ENCODE data around the gene POU2F1. TPM values are rescaled to one million over a fixed set of nuclear protein-coding genes. Genes with fewer than 3 reads are reported as not detected.

POU2F1 gene
- total RNA-seq, 1 experiment from 2014 or later: 24.5 TPM

DNA sequence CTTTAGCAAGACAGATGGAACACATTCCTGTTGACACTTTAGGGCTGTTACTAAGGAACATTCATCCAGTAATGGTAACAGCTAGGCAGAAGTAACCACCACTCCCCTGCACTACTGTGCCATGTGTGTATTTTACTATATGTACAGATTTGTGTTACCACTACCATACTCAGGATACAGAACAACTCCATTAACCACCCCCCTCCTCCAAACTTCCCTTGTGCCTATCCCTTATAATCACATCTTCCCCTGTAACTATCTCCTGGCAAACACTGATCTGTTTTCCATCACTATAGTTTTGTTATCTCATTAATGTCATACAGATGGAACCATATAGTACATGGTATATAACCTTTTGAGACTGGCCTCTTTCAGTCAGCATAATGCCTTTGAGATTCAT lies 3.9 kb upstream of the POU2F1 start:
- Histone ChIP-seq H3K4me3 (replicated peaks in 1 of 2; ENCODE audit: low read depth in 1 of 2, low read length in 2 of 2) (no peak overlapping the region), H3K4me2 (ENCODE audit: low read length) (no peak overlapping the region), H3K27me3 (ENCODE audit: insufficient read depth, low read length) (no peaks in the 10 kb centered on the region), H3K9me3 (ENCODE audit: control insufficient read depth in 1 of 2, insufficient read depth in 1 of 2, low read depth in 1 of 2, low read length in 2 of 2) (no peaks in the 10 kb centered on the region), H3K79me2 (ENCODE audit: insufficient read depth, low read length) (peaks cover 3% of the 10 kb centered on the region), H3K9me2 (ENCODE audit: insufficient read depth) (no peaks in the 10 kb centered on the region), H3K36me3 (ENCODE audit: control insufficient read depth in 1 of 2, insufficient read depth in 2 of 2, low read length in 2 of 2) (no peaks in the 10 kb centered on the region), H3K4me1 (ENCODE audit: control insufficient read depth in 1 of 2, insufficient read depth in 2 of 2, low read length in 2 of 2) (peaks cover 5 to 14% of the 10 kb centered on the region in 2 experiments; a peak in 3 of 4 replicates), H3K27ac (ENCODE audit: low read depth, low read length) (no peak overlapping the region), H4K20me1 (ENCODE audit: insufficient read depth) (no peaks in the 10 kb centered on the region), H2AFZ (ENCODE audit: low read depth, low read length, poor library complexity, severe bottlenecking) (no peak overlapping the region), H3K9ac (ENCODE audit: low read length) (no peak overlapping the region)
- ChIA-PET CTCF (no interaction called here), POLR2A (no interaction called here), RAD21 (ENCODE audit: low non-redundant PET in 1 of 2, low total read pairs in 2 of 2, uncharacterized antibody in 2 of 2, unreplicated experiment in 2 of 2) (no interaction called here)
- no TSS peak for BruUV-seq (replicated peaks)
- intact Hi-C loops (cut with micrococcal nuclease): no loop called here
- no peak for ATAC-seq
- no peak for TF ChIP-seq YY1 (IDR thresholded peaks at IDR 0.05; ENCODE audit: extremely low read depth, insufficient replicate concordance, low read depth, low read length)
- no peak for TF ChIP-seq ZBTB33 (IDR thresholded peaks at IDR 0.05; ENCODE audit: extremely low read depth, insufficient replicate concordance, low read length)
- TF ChIP-seq RAD21 (IDR thresholded peaks at IDR 0.05; ENCODE audit: low read depth): no peak
- TF ChIP-seq EZH2 (IDR thresholded peaks at IDR 0.05): no peak
- TF ChIP-seq, protein P1, sequence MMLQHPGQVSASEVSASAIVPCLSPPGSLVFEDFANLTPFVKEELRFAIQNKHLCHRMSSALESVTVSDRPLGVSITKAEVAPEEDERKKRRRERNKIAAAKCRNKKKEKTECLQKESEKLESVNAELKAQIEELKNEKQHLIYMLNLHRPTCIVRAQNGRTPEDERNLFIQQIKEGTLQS (IDR thresholded peaks at IDR 0.05): no peak
- TF ChIP-seq TCF7L2 (IDR thresholded peaks at IDR 0.05; ENCODE audit: borderline replicate concordance, extremely low read depth, insufficient read depth, insufficient read length): no peak
- TF ChIP-seq EGR1 (IDR thresholded peaks at IDR 0.05; ENCODE audit: low read depth): no peak
- no peak for TF ChIP-seq EZH2phosphoT487 (IDR thresholded peaks at IDR 0.05; ENCODE audit: borderline replicate concordance)
- TF ChIP-seq SRF (IDR thresholded peaks at IDR 0.05; ENCODE audit: low read depth): no peak
- no peak for TF ChIP-seq SP1 (IDR thresholded peaks at IDR 0.05; ENCODE audit: low read depth)
- TF ChIP-seq JUND (IDR thresholded peaks at IDR 0.05): no peak
- TF ChIP-seq POLR2AphosphoS5 (IDR thresholded peaks at IDR 0.05; ENCODE audit: low read depth, low read length): no peak
- TF ChIP-seq ZNF274 (IDR thresholded peaks at IDR 0.05; ENCODE audit: low read depth, low read length): no peak
- no peak for TF ChIP-seq SIN3A (IDR thresholded peaks at IDR 0.05; ENCODE audit: low read depth)
- TF ChIP-seq CEBPB (IDR thresholded peaks at IDR 0.05; ENCODE audit: low read depth): no peak
- no peak for DNase-seq (ENCODE audit: low read depth, low spot score)

Data from HCT116 (cell line).